DMS79 (cell line): ENCODE results near the gene LYZ.

Source experiments
- DNase-seq: peaks from one replicate; lab custom pipeline; 2025; lab: John Stamatoyannopoulos, UW

Gene LYZ

GRCh38 chr12:69388371-69388770 lies 40.2 kb downstream of the LYZ start:
- DNase-seq: no peak

DNA sequence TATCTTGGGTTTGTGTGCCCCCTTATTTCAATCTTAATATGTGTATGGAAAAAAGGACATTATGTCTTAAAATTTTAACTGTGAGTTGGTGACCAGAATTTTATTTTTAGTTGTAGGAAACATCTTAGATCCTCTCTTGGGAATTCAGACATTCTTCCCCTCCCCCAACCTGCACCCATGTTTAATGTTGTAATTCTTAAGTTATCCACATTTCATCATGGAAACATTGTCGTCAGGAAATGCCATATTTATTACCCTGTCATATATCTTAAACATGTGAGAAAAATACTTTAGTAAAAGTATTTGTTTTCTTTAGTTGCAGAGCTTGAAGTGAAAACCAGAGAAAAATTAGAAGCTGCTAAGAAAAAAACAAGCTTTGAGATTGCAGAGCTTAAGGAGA lies 41.6 kb downstream of the LYZ start:
- no peak for DNase-seq

GRCh38 chr12:69392179-69392928 lies 44.2 kb downstream of the LYZ start:
- DNase-seq: no peak

GRCh38 chr12:69396041-69396440 lies 47.9 kb downstream of the LYZ start:
- DNase-seq: no peak

- DNase-seq: no peak
Measured at GRCh38 chr12:69396963-69397362, 48.8 kb downstream of the LYZ start.

- no peak for DNase-seq
Measured at GRCh38 chr12:69397978-69398377, 49.8 kb downstream of the LYZ start.

GRCh38 chr12:69401940-69402339 lies 53.8 kb downstream of the LYZ start:
- no peak for DNase-seq
